LNCaP clone FGC (cell line): ENCODE data around the gene NDST1.

Experiments used
- DNase-seq: peaks from one replicate; pipeline ENCODE4 v3.0.0-alpha.2; 2011; ENCODE audit warnings: low read depth
- H3K4me3 ChIP-seq: 2 replicates; pipeline ENCODE4 v1.5.1; 2011; ENCODE audit warnings: mild to moderate bottlenecking, low read depth, low read length, control low read depth
- TF ChIP-seq, protein P1 (sequence below): IDR thresholded peaks from 2 replicates; pipeline ENCODE4 v1.5.1; 2012; ENCODE audit warnings: mild to moderate bottlenecking; ENCODE audit not compliant: control insufficient read depth, insufficient read depth; ENCODE audit errors: extremely low read depth

NDST1 gene

GRCh38 chr5:150604894-150605440 lies 97.0 kb downstream of the NDST1 start:
- no peak for DNase-seq
- TF ChIP-seq, protein P1, sequence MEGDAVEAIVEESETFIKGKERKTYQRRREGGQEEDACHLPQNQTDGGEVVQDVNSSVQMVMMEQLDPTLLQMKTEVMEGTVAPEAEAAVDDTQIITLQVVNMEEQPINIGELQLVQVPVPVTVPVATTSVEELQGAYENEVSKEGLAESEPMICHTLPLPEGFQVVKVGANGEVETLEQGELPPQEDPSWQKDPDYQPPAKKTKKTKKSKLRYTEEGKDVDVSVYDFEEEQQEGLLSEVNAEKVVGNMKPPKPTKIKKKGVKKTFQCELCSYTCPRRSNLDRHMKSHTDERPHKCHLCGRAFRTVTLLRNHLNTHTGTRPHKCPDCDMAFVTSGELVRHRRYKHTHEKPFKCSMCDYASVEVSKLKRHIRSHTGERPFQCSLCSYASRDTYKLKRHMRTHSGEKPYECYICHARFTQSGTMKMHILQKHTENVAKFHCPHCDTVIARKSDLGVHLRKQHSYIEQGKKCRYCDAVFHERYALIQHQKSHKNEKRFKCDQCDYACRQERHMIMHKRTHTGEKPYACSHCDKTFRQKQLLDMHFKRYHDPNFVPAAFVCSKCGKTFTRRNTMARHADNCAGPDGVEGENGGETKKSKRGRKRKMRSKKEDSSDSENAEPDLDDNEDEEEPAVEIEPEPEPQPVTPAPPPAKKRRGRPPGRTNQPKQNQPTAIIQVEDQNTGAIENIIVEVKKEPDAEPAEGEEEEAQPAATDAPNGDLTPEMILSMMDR = no peak
- no peak overlapping the region for H3K4me3 ChIP-seq

GRCh38 chr5:150605546-150605945 lies 97.6 kb downstream of the NDST1 start:
- DNase-seq = no peak
- TF ChIP-seq, protein P1 = no peak

GRCh38 chr5:150606476-150606875 lies 98.5 kb downstream of the NDST1 start:
- DNase-seq = no peak
- no peak overlapping the region for H3K4me3 ChIP-seq
- TF ChIP-seq, protein P1 = no peak

More at GRCh38 chr5:150605546-150605945, 97.6 kb downstream of the NDST1 start:
- H3K4me3 ChIP-seq = no peak overlapping the region

DNA sequence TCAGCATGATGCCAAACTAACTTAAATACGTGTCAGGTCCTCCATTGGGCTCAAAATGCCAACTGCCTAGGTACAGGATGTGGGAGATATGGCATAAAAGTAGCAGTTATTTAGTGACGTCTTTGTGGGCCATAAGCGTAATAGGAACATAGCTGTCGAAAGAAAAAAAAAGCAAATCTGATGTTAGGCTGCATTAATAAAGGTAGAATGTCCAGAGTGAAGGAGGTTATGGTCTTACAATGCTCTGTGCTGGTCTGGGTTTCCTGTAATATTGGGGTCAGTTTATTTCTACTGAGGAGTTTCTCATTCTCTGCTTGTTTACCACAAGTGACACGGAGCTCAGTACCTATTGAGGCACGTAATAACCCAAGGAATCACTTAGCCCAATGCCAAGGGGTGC lies 99.2 kb downstream of the NDST1 start:
- DNase-seq = no peak
- H3K4me3 ChIP-seq = no peak overlapping the region
- TF ChIP-seq, protein P1 = no peak
